HUES64 (cell line): ENCODE measurements around the gene BCL11B.

Source experiments
- H3K27ac ChIP-seq: 2 replicates; pipeline ENCODE4 v1.7.0; 2013; ENCODE audit warnings: low read depth, low read length, inconsistent platforms
- H3K27me3 ChIP-seq: 2 replicates; pipeline ENCODE4 v1.6.1; 2013; ENCODE audit warnings: mild to moderate bottlenecking, low read length; ENCODE audit not compliant: insufficient read depth
- H3K36me3 ChIP-seq: 2 replicates; pipeline ENCODE4 v1.6.1; 2013; ENCODE audit warnings: mild to moderate bottlenecking, low read length; ENCODE audit not compliant: insufficient read depth
- H3K4me1 ChIP-seq: 2 replicates; pipeline ENCODE4 v1.6.1; 2013; ENCODE audit warnings: mild to moderate bottlenecking, low read length, moderate library complexity; ENCODE audit not compliant: insufficient read depth
- H3K4me3 ChIP-seq: 2 replicates; pipeline ENCODE4 v1.5.1; 2013; ENCODE audit warnings: mild to moderate bottlenecking, low read length, moderate library complexity
- H3K9ac ChIP-seq: 2 replicates; pipeline ENCODE4 v1.6.1; 2013; ENCODE audit warnings: mild to moderate bottlenecking, low read depth, low read length
- H3K9me3 ChIP-seq: 2 replicates; pipeline ENCODE4 v1.6.1; 2013; ENCODE audit warnings: low read depth, low read length; ENCODE audit not compliant: insufficient read depth
- WGBS: fragments of 150-250, 120-280 bp; methylation state at CpG from one replicate; pipeline ENCODE4 v1.1.7; 2013; ENCODE audit warnings: missing lambda C conversion rate; 5-methylcytosine and 5-hydroxymethylcytosine counted together

Gene BCL11B

DNA sequence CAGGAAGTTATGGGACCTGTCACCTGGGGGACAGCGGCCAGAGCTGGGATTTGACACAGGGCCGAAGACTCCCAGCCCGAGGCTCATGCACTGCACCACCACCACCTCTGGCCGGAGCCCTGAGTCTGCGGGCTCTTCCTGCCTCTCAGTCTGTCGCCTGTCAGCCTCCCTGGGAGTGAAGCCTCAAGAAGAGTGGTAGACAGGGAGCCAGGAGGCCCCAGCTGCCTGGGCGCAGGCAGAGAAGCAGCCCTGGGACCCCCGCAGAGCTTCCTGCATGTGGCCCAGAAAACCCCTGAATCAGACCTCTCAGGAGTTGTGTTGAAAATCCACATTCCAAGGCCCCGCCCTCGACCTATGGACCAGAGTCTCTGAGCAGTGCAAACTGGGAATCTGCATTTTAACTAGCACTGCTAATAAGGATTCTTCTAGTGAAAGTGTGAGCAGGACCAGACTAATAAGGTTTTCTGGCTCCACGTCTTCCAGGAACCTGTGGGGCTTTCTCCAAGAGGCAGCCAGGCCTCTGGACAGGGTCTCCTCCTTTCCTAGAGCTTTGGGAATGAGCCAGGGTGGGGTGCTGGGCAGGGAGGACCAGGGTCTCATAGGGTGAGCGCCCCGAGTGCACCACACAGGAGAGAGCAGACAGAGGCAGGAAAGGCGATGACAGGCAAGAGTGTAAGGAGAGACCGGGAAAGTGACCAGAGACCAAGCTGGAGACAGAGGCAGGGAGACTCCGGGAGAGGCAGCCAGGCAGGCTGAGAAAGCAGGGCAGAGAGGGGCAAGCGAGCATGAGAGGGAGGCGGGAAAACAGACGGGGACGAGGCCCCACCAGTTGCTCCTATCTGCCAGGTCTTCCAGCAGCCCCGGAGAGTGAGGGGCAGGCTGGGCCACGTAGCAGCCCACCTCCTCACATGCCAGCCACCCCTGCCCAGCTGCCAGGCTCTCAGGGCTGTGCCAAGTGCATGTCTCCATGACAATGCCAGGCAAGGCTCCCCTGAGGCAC, 112.4 kb downstream of the BCL11B start:
- Histone ChIP-seq H3K4me1 (no peaks in the 10 kb centered on the region), H3K36me3 (no peaks in the 10 kb centered on the region), H3K9me3 (no peaks in the 10 kb centered on the region), H3K4me3 (no peak overlapping the region), H3K27ac (no peak overlapping the region), H3K27me3 (no peaks in the 10 kb centered on the region), H3K9ac (no peak overlapping the region)
- WGBS = 92% methylated on average over 22 of the region's 22 CpGs

DNA sequence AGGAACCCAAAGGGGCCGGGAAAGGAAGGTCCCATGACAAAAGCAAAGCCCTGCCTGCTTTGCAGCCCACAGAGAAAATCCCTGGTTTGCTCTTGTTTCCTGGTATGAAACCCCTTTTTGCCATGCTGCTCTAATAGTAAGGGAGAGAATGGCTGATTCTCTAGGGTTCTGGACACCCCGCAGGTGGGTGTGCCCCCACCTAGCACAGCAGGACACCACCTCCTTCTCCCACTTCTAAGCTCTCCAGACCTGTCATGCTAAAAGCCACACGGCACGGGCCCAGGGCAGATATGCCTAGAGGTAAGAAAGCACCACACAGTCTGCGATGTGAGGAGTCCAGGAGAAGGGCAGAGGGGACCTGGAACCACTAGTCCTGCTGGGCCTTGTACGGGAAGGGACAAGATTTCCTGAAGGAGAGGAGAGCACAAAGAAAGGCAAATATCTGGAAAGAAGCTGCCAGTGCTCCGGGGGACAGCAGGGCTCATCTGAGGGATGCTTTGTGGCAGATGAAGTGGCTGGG, 113.3 kb downstream of the BCL11B start:
- Histone ChIP-seq H3K9ac (no peak overlapping the region), H3K36me3 (no peaks in the 10 kb centered on the region), H3K4me1 (no peaks in the 10 kb centered on the region), H3K9me3 (no peaks in the 10 kb centered on the region), H3K4me3 (no peak overlapping the region), H3K27ac (no peak overlapping the region), H3K27me3 (no peaks in the 10 kb centered on the region)
- WGBS = 88% methylated on average over 7 of the region's 7 CpGs

DNA sequence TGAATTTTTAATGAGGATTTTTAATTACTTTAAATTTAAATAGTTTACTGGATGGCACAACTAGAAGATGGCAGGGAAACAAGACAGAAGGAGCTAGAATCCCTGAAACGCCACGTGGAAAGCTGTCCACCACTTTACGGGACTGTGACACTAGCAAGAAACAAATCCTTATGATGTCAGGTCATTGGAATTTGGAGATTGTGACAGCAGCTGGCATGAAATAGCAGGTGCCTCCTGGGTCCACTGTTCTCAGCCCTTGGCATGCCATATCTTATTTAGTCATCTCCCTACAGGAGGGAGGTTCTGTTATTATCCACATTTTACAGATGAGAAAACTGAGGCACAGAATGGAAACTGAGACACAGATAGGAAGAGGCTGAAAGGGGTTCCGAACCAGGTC, 113.8 kb downstream of the BCL11B start:
- Histone ChIP-seq H3K9me3 (no peaks in the 10 kb centered on the region), H3K9ac (no peak overlapping the region), H3K27me3 (no peaks in the 10 kb centered on the region), H3K27ac (no peak overlapping the region), H3K36me3 (no peaks in the 10 kb centered on the region), H3K4me1 (no peaks in the 10 kb centered on the region), H3K4me3 (no peak overlapping the region)
- 90% methylated on average over 4 of the region's 4 CpGs for WGBS

DNA sequence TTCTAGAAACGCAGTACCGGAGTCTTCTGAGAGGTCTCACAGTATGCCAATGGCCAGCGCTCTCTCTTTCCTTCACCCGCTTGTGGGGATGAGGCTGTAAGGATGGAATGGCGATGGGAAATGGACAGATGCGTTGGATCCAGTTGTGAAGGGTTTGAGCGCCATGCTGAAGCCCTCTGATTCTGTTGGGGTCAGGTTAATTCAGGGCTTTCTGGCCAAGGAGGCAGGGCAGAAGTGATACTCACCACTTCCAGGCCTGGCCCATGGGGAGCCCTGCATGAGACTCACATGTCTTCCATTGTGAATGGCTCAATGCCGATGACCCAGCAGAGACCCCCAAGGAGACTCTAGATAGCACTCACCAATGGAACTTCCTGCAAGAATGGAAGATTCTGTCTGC, 114.3 kb downstream of the BCL11B start:
- Histone ChIP-seq H3K9me3 (no peaks in the 10 kb centered on the region), H3K4me3 (no peak overlapping the region), H3K9ac (no peak overlapping the region), H3K27me3 (no peaks in the 10 kb centered on the region), H3K36me3 (no peaks in the 10 kb centered on the region), H3K4me1 (no peaks in the 10 kb centered on the region), H3K27ac (no peak overlapping the region)
- WGBS = 97% methylated on average over 8 of the region's 8 CpGs

DNA sequence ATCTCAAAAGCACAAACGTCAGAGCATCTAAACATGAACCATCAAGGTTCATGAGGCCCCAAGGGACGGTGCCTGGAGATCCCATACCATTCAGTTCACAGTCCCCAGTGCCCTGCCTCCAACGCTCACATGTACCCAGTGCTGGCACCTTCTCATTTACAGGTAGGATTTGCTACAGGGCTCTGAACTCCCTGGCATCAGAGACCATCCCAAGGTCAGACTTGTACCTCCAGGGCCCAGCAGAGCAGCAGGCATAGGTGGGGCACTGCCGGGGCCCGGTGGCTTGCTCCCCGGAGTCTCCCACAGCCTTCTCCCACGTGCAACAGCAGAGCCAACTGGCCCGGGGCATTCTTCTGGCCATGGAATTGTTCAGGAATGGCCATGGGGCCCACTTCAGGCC, 114.8 kb downstream of the BCL11B start:
- H3K27me3 ChIP-seq = no peaks in the 10 kb centered on the region
- H3K4me1 ChIP-seq = no peaks in the 10 kb centered on the region
- WGBS = 90% methylated on average over 8 of the region's 8 CpGs
- no peaks in the 10 kb centered on the region for H3K9me3 ChIP-seq
- H3K27ac ChIP-seq = no peak overlapping the region
- H3K4me3 ChIP-seq = no peak overlapping the region
- H3K9ac ChIP-seq = no peak overlapping the region
- H3K36me3 ChIP-seq = no peaks in the 10 kb centered on the region

DNA sequence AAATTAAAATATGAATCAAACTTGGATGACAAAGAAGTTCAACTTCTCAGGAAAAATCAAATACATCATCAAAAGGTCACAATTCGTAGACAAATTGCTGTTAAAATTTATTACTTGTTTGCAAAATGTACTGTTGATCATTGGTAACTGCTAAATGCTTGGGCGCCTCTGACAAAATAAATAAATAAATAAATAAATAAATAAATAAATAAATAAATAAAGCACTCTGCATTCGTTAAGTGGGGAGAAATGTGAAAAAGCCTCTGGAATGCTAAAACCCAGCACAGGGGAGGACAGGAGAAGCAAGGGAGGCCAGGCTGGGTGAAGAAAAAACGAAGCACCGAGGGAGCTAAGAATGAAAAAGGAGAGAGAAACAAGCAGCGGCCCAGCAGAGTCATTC, 115.2 kb downstream of the BCL11B start:
- H3K4me3 ChIP-seq = no peak overlapping the region
- 91% methylated on average over 5 of the region's 6 CpGs for WGBS
- no peaks in the 10 kb centered on the region for H3K36me3 ChIP-seq
- H3K9ac ChIP-seq = no peak overlapping the region
- H3K27ac ChIP-seq = no peak overlapping the region
- H3K9me3 ChIP-seq = no peaks in the 10 kb centered on the region
- H3K4me1 ChIP-seq = no peaks in the 10 kb centered on the region
- no peaks in the 10 kb centered on the region for H3K27me3 ChIP-seq

DNA sequence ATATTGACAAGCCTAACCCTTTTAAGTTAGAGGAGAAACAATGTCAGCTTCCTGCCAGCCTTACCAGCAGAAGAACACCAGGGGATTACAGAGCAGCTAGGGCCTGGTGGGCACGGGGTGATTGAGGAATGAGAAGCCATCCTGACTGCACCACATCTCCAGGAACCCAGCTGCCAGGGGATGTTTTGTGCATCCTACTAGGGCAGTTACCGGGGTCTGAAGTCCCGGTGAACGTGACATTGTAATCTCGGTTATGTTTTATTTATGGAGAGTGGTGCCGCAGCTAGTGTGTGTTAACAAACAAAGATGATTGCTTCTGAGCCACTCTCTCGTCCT, 115.9 kb downstream of the BCL11B start:
- H3K4me1 ChIP-seq = no peaks in the 10 kb centered on the region
- no peaks in the 10 kb centered on the region for H3K36me3 ChIP-seq
- no peak overlapping the region for H3K9ac ChIP-seq
- no peaks in the 10 kb centered on the region for H3K9me3 ChIP-seq
- H3K27ac ChIP-seq = no peak overlapping the region
- no peak overlapping the region for H3K4me3 ChIP-seq
- no peaks in the 10 kb centered on the region for H3K27me3 ChIP-seq
- WGBS = 90% methylated on average over 7 of the region's 7 CpGs

DNA sequence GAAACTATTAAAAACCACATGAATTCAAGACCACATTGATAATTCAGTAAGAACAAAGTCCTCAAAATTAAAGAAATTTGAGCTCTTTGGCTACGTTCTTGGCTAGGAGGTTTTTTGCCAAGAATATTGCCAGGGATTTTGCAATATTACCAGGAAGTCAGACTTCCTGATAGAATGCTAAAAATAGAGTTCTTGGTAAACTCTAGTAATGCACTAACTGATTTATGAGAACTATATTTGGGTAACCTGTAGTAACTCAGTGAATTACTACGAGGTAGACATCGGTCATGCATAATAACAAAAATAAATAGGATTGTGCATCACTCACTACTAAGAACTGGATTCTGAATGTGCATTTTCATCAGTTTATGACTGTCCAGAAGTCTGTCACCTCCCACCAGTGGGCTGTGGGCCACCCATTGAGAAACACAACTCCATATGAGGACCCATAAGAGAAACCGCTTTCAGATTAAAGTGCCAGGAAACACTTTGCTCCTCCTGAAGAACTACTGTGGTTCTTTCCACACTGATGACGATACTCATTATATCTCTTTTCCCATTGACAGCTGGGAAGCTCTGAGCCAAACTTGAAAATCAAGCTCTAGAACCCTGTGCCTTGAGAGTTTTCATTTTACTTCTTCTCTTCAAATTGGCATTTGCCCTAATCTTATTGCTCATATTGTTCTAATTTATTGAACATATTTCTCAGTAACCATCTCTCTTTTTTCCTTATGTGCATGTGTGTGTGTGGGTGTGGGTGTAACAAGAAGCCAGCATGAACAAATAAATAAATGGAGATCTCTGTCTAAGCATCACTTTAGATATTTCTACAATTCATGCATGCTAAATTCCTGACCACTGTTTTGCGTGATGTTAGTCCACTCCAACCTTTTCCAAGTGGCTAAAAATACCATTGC, 116.6 kb downstream of the BCL11B start:
- WGBS = 99% methylated on average over 6 of the region's 6 CpGs
- no peak overlapping the region for H3K9ac ChIP-seq
- no peaks in the 10 kb centered on the region for H3K9me3 ChIP-seq
- H3K4me3 ChIP-seq = no peak overlapping the region
- H3K27ac ChIP-seq = no peak overlapping the region
- no peaks in the 10 kb centered on the region for H3K27me3 ChIP-seq
- H3K4me1 ChIP-seq = no peaks in the 10 kb centered on the region
- no peaks in the 10 kb centered on the region for H3K36me3 ChIP-seq

DNA sequence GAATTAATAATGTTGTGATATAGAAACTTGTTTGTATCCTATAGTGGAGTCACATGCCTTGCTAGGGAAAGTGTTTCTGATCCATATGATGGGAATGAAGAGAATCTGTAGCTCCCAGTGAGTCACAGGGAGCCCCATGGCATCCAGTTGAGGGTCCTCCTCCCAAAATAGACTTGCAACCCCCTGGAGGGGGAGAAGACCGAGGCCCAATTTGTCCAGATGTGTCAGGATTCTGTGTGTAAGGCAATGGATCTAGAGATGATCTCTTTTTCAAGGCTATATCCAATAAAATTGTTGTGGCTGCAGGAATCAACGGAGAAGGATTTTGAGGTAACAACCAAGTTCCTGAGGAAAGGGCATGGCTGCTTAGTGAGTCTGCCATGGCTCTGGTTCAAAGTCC, 121.8 kb downstream of the BCL11B start:
- H3K9me3 ChIP-seq = no peaks in the 10 kb centered on the region
- no peaks in the 10 kb centered on the region for H3K27me3 ChIP-seq
- no peaks in the 10 kb centered on the region for H3K4me1 ChIP-seq
- no peaks in the 10 kb centered on the region for H3K36me3 ChIP-seq
- H3K4me3 ChIP-seq = no peak overlapping the region
- no peak overlapping the region for H3K9ac ChIP-seq
- no peak overlapping the region for H3K27ac ChIP-seq
- WGBS = 77% methylated on average over 2 of the region's 2 CpGs

DNA sequence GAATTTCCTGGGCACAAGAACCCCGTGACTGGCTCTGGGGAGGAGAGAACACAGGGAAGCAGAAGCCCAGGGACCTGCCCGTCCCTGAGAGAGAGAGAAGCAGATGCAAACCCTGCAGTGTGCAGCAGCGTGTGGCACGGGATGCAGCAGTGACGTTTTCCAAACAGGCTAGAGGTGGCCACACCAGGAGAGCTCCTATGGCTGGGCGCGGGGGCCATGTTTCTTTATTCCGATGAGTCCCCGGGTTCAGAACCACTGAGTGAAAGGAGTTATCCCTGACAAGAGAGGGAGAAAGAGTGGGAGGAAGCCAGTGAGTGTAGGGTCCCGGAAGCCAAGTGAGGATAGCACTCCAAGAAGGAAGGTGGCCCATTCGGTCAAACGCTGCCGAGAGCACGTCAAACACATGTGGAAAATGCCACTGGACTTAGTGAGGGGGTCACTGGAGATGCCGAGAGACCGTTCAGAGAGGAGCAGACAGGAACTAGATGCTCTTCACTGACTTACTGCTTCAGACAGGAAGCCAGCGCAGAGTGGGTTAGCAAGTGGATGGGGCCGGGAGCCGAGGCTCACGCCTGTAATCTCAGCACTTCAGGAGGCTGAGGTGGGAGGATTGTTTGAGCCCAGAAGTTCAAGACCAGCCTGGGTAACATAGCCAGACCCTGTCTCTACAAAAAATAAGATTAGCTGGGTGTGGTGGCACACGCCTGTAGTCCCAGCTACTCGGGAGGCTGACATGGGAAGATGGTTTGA, 123.0 kb downstream of the BCL11B start:
- H3K4me3 ChIP-seq = no peak overlapping the region
- H3K4me1 ChIP-seq = no peaks in the 10 kb centered on the region
- WGBS = 93% methylated on average over 22 of the region's 22 CpGs
- no peak overlapping the region for H3K9ac ChIP-seq
- no peak overlapping the region for H3K27ac ChIP-seq
- no peaks in the 10 kb centered on the region for H3K36me3 ChIP-seq
- H3K27me3 ChIP-seq = no peaks in the 10 kb centered on the region
- no peaks in the 10 kb centered on the region for H3K9me3 ChIP-seq
